ENCODE measurements around the gene MEFV. TPM values are rescaled to one million over a fixed set of nuclear protein-coding genes. Genes with fewer than 3 reads are reported as not detected.
A peak's percentile ranks its signal among the peaks of the same experiment; 100 is the strongest.

The MEFV gene
- total and polyA plus RNA-seq, 2 of the 13 experiments (the other 11 are each of a cell fraction or from before 2014, with no cell fraction given) = 0.22 TPM; not detected in 1

DNA sequence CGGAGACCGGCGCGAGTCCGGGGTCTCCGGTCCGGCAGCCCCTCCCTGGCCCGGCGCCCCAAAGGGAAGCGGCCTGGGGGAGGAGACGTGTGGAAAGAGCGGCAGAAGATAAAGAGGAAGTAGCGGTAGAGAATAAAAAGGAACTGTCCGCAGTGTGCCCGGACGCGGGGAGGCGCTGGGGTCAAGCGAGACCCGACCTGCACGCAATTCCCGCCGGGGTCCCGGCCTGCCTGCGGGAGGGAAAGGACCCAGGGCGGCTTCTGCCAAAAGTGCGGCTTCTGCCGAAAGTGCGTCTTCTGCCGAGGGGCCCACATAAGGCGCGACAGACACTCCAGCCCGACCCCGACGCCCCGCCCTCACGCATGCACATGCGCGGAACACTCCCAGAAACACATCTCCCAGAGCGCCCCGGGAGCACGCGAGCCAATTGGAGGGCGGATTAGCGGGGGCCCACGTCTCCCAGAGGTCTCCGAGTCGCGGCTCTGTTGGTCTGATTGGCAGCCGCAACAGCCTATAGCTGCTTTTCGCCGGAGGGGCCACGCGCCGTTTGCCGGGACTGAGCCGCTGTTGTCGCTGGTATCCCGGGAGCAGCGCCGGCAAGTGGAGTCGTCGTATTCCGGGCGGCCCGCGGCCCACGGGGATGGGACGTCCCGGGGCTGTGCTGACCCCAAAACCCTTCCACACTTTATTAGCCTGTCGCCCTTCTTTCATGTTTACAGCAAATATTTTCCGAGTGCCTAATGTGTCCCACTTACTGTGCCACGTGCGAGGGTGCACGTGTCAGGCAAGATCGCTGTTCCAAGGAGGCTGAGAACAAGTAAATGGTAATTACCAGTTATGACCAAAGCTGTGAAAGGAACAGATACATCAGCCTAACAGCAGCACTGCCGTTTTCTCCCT, 8.0 kb upstream of the MEFV start (continued):
- TF ChIP-seq, protein P1, sequence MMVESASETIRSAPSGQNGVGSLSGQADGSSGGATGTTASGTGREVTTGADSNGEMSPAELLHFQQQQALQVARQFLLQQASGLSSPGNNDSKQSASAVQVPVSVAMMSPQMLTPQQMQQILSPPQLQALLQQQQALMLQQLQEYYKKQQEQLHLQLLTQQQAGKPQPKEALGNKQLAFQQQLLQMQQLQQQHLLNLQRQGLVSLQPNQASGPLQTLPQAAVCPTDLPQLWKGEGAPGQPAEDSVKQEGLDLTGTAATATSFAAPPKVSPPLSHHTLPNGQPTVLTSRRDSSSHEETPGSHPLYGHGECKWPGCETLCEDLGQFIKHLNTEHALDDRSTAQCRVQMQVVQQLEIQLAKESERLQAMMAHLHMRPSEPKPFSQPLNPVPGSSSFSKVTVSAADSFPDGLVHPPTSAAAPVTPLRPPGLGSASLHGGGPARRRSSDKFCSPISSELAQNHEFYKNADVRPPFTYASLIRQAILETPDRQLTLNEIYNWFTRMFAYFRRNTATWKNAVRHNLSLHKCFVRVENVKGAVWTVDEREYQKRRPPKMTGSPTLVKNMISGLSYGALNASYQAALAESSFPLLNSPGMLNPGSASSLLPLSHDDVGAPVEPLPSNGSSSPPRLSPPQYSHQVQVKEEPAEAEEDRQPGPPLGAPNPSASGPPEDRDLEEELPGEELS (CRISPR knock-in tag; IDR thresholded peaks at IDR 0.05) = peak; percentile 43
- TF ChIP-seq ZBTB7B (CRISPR knock-in tag; IDR thresholded peaks at IDR 0.05) (no peak), ZNF720 (CRISPR knock-in tag; IDR thresholded peaks at IDR 0.05) (no peak), KLF12 (CRISPR knock-in tag; IDR thresholded peaks at IDR 0.05; ENCODE audit: borderline replicate concordance) (no peak), DPF2 (CRISPR knock-in tag; IDR thresholded peaks at IDR 0.05; ENCODE audit: borderline replicate concordance, low read depth) (no peak), CC2D1A (CRISPR knock-in tag; IDR thresholded peaks at IDR 0.05) (no peak), RBAK (CRISPR knock-in tag; IDR thresholded peaks at IDR 0.05) (no peak), MXI1 (IDR thresholded peaks at IDR 0.05; ENCODE audit: borderline replicate concordance, low read depth, low read length) (peak; percentile 89; the same call in 1 of the 3 replicates), RAD51 (IDR thresholded peaks at IDR 0.05; ENCODE audit: borderline replicate concordance) (no peak), SATB2 (CRISPR knock-in tag; IDR thresholded peaks at IDR 0.05) (no peak), KLF11 (CRISPR knock-in tag; IDR thresholded peaks at IDR 0.05) (peak; percentile 80)
- TF ChIP-seq, protein P2, sequence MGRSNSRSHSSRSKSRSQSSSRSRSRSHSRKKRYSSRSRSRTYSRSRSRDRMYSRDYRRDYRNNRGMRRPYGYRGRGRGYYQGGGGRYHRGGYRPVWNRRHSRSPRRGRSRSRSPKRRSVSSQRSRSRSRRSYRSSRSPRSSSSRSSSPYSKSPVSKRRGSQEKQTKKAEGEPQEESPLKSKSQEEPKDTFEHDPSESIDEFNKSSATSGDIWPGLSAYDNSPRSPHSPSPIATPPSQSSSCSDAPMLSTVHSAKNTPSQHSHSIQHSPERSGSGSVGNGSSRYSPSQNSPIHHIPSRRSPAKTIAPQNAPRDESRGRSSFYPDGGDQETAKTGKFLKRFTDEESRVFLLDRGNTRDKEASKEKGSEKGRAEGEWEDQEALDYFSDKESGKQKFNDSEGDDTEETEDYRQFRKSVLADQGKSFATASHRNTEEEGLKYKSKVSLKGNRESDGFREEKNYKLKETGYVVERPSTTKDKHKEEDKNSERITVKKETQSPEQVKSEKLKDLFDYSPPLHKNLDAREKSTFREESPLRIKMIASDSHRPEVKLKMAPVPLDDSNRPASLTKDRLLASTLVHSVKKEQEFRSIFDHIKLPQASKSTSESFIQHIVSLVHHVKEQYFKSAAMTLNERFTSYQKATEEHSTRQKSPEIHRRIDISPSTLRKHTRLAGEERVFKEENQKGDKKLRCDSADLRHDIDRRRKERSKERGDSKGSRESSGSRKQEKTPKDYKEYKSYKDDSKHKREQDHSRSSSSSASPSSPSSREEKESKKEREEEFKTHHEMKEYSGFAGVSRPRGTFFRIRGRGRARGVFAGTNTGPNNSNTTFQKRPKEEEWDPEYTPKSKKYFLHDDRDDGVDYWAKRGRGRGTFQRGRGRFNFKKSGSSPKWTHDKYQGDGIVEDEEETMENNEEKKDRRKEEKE (IDR thresholded peaks at IDR 0.05) = no peak
- TF ChIP-seq, protein P3, sequence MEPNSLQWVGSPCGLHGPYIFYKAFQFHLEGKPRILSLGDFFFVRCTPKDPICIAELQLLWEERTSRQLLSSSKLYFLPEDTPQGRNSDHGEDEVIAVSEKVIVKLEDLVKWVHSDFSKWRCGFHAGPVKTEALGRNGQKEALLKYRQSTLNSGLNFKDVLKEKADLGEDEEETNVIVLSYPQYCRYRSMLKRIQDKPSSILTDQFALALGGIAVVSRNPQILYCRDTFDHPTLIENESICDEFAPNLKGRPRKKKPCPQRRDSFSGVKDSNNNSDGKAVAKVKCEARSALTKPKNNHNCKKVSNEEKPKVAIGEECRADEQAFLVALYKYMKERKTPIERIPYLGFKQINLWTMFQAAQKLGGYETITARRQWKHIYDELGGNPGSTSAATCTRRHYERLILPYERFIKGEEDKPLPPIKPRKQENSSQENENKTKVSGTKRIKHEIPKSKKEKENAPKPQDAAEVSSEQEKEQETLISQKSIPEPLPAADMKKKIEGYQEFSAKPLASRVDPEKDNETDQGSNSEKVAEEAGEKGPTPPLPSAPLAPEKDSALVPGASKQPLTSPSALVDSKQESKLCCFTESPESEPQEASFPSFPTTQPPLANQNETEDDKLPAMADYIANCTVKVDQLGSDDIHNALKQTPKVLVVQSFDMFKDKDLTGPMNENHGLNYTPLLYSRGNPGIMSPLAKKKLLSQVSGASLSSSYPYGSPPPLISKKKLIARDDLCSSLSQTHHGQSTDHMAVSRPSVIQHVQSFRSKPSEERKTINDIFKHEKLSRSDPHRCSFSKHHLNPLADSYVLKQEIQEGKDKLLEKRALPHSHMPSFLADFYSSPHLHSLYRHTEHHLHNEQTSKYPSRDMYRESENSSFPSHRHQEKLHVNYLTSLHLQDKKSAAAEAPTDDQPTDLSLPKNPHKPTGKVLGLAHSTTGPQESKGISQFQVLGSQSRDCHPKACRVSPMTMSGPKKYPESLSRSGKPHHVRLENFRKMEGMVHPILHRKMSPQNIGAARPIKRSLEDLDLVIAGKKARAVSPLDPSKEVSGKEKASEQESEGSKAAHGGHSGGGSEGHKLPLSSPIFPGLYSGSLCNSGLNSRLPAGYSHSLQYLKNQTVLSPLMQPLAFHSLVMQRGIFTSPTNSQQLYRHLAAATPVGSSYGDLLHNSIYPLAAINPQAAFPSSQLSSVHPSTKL (CRISPR knock-in tag; IDR thresholded peaks at IDR 0.05) = peak; percentile 18; the same call in 1 of the 2 replicates
- TF ChIP-seq, protein P4, sequence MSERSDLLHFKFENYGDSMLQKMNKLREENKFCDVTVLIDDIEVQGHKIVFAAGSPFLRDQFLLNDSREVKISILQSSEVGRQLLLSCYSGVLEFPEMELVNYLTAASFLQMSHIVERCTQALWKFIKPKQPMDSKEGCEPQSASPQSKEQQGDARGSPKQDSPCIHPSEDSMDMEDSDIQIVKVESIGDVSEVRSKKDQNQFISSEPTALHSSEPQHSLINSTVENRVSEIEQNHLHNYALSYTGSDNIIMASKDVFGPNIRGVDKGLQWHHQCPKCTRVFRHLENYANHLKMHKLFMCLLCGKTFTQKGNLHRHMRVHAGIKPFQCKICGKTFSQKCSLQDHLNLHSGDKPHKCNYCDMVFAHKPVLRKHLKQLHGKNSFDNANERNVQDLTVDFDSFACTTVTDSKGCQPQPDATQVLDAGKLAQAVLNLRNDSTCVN (CRISPR knock-in tag; IDR thresholded peaks at IDR 0.05; ENCODE audit: borderline replicate concordance) = no peak
- TF ChIP-seq, protein P5, sequence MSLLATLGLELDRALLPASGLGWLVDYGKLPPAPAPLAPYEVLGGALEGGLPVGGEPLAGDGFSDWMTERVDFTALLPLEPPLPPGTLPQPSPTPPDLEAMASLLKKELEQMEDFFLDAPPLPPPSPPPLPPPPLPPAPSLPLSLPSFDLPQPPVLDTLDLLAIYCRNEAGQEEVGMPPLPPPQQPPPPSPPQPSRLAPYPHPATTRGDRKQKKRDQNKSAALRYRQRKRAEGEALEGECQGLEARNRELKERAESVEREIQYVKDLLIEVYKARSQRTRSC (CRISPR knock-in tag; IDR thresholded peaks at IDR 0.05; ENCODE audit: low read depth) = no peak
- TF ChIP-seq, protein P6, sequence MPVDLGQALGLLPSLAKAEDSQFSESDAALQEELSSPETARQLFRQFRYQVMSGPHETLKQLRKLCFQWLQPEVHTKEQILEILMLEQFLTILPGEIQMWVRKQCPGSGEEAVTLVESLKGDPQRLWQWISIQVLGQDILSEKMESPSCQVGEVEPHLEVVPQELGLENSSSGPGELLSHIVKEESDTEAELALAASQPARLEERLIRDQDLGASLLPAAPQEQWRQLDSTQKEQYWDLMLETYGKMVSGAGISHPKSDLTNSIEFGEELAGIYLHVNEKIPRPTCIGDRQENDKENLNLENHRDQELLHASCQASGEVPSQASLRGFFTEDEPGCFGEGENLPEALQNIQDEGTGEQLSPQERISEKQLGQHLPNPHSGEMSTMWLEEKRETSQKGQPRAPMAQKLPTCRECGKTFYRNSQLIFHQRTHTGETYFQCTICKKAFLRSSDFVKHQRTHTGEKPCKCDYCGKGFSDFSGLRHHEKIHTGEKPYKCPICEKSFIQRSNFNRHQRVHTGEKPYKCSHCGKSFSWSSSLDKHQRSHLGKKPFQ (CRISPR knock-in tag; IDR thresholded peaks at IDR 0.05; ENCODE audit: insufficient replicate concordance) = peak; percentile 2
